ENCODE measurements around the gene PYDC1.
"Not testable (repeated sequence)": the region's sequence is repeated elsewhere in the genome, so short reads cannot be mapped to it uniquely, and the experiment has no call there.

Gene PYDC1

GRCh38 chr16:31221357-31222160 lies 4.6 kb upstream of the PYDC1 start:
- no peak for DNase-seq

- no peak for DNase-seq
Observed at GRCh38 chr16:31219154-31219741, 2.3 kb upstream of the PYDC1 start.

- no peak for DNase-seq
Observed at GRCh38 chr16:31217136-31217530, 198 bp upstream of the PYDC1 start.

GRCh38 chr16:31215287-31216162 lies 1.4 kb downstream of the PYDC1 start:
- DNase-seq = peak; percentile 38

- DNase-seq = no peak
Observed at GRCh38 chr16:31214708-31215286, 2.1 kb downstream of the PYDC1 start.

- no peak for DNase-seq
Observed at GRCh38 chr16:31213877-31214707, 2.8 kb downstream of the PYDC1 start, which contains the start of gene TRIM72. Gene TRIM72 (plus strand): TSS chr16:31214119. CDS start chr16:31214739, 620 bp downstream.

GRCh38 chr16:31213342-31213741 lies 3.6 kb downstream of the PYDC1 start:
- DNase-seq = no peak

- no peak for DNase-seq
Observed at GRCh38 chr16:31206776-31207175, 10.2 kb downstream of the PYDC1 start.

- no peak for DNase-seq
Observed at GRCh38 chr16:31204871-31205666, 11.9 kb downstream of the PYDC1 start.

- no peak for DNase-seq
Observed at GRCh38 chr16:31202414-31203375, 14.2 kb downstream of the PYDC1 start, which contains the start of gene PYCARD. Gene PYCARD (minus strand): TSS chr16:31202760. CDS start chr16:31202690, 70 bp downstream.

GRCh38 chr16:31201582-31202413 lies 15.1 kb downstream of the PYDC1 start:
- peak; percentile 59 for DNase-seq

GRCh38 chr16:31200821-31201568 lies 15.9 kb downstream of the PYDC1 start:
- DNase-seq = peak; percentile 61

- not testable (repeated sequence) for DNase-seq
Observed at GRCh38 chr16:31200111-31200510, 16.8 kb downstream of the PYDC1 start.

- DNase-seq = no peak
Observed at GRCh38 chr16:31199430-31200041, 17.4 kb downstream of the PYDC1 start.

- DNase-seq = no peak
Observed at GRCh38 chr16:31198207-31198882, 18.6 kb downstream of the PYDC1 start.

GRCh38 chr16:31196324-31197088 lies 20.4 kb downstream of the PYDC1 start:
- no peak for DNase-seq

All from stimulated activated CD8-positive, alpha-beta memory T cell treated with anti-CD3 and anti-CD28 coated beads, Interleukin-4, amount 100 ng/mL, for 48 hours (primary cell).